Raji (cell line): Measurements from ENCODE around the gene ZNF789.

Experiments
- POLR2A ChIP-seq: IDR thresholded peaks from 2 replicates; pipeline ENCODE4 v1.6.1; 2011; ENCODE audit warnings: low read depth, low read length, control low read depth; ENCODE audit not compliant: insufficient read depth

The ZNF789 gene

GRCh38 chr7:99472561-99473314, at the start of gene ZNF789:
Gene ZNF789 (plus strand): TSS chr7:99472890. CDS start chr7:99476457, 3,567 bp downstream.
- peak; percentile 83 for TF ChIP-seq POLR2A

- TF ChIP-seq POLR2A = no peak
Observed at GRCh38 chr7:99424932-99425730, 47.6 kb upstream of the ZNF789 start.

GRCh38 chr7:99428972-99429566, 43.6 kb upstream of the ZNF789 start:
- no peak for TF ChIP-seq POLR2A

- no peak for TF ChIP-seq POLR2A
Observed at GRCh38 chr7:99429756-99430155, 42.9 kb upstream of the ZNF789 start.

- no peak for TF ChIP-seq POLR2A
Observed at GRCh38 chr7:99433158-99433557, 39.5 kb upstream of the ZNF789 start.

- no peak for TF ChIP-seq POLR2A
Observed at GRCh38 chr7:99437946-99438572, 34.6 kb upstream of the ZNF789 start.

GRCh38 chr7:99438573-99439480, 33.9 kb upstream of the ZNF789 start, which contains the start of the genes CPSF4 and PTCD1:
Gene CPSF4 (plus strand): TSS chr7:99438943. CDS start chr7:99439083, 140 bp downstream.
Gene PTCD1 (minus strand): TSS chr7:99438798. CDS start chr7:99435242, 3,556 bp downstream.
- peak; percentile 73; the same call in 1 of the 2 replicates for TF ChIP-seq POLR2A

- TF ChIP-seq POLR2A = no peak
Observed at GRCh38 chr7:99440195-99440594, 32.5 kb upstream of the ZNF789 start.

- TF ChIP-seq POLR2A = no peak
Observed at GRCh38 chr7:99446096-99446495, 26.6 kb upstream of the ZNF789 start.

GRCh38 chr7:99447943-99448342, 24.7 kb upstream of the ZNF789 start:
- no peak for TF ChIP-seq POLR2A

- TF ChIP-seq POLR2A = no peak
Observed at GRCh38 chr7:99448855-99449254, 23.8 kb upstream of the ZNF789 start.

- no peak for TF ChIP-seq POLR2A
Observed at GRCh38 chr7:99449326-99449725, 23.4 kb upstream of the ZNF789 start.

- TF ChIP-seq POLR2A = no peak
Observed at GRCh38 chr7:99451936-99452335, 20.8 kb upstream of the ZNF789 start.

- no peak for TF ChIP-seq POLR2A
Observed at GRCh38 chr7:99452541-99452940, 20.1 kb upstream of the ZNF789 start.
